HCT116 (cell line): ENCODE measurements around the gene PROX2. TPM values are rescaled to one million over a fixed set of nuclear protein-coding genes. Genes with fewer than 3 reads are reported as not detected.

Source experiments
- ATAC-seq: fragments of 200-7000 bp; cut with Tn5 transposase; 2 replicates; pipeline ENCODE4 v1.9.1; 2020; ENCODE audit warnings: mild to moderate bottlenecking, moderate library complexity
- BruUV-seq: library from RNA; stranded (reverse); fragments of 400-500 nt; replicated peaks from 2 replicates; lab custom pipeline; 2021; lab: Mats Ljungman, UMichigan
- CTCF ChIA-PET: fragments of 300-600 bp; sonication (Branson Sonifier 250); formaldehyde crosslinking; loops from one replicate; lab custom pipeline; 2021; ENCODE audit warnings: antibody characterized with exemption; lab: Charles Lee
- POLR2A ChIA-PET: fragments of 300-600, 350-600 bp; sonication (Branson Sonifier 250); formaldehyde crosslinking; loops from one replicate; lab custom pipeline; 2021; ENCODE audit warnings: antibody characterized with exemption; lab: Charles Lee
- RAD21 ChIA-PET, 2 experiments: fragments of 300-600 bp; sonication (Branson Sonifier 250); formaldehyde crosslinking; loops; one replicate each; lab custom pipeline; 2023; ENCODE audit warnings: low total read pairs in 2 of 2; ENCODE audit not compliant: uncharacterized antibody in 2 of 2, unreplicated experiment in 2 of 2, low non-redundant PET in 1 of 2; lab: Charles Lee
- DNase-seq: peaks from one replicate; pipeline ENCODE4 v3.0.0-alpha.2; 2010; ENCODE audit warnings: low read depth, low spot score
- H2AFZ ChIP-seq: fragments of 200-600 bp; shearing (Covaris generic), sonication (generic); 2 replicates; pipeline ENCODE4 v1.6.1; 2017; ENCODE audit warnings: low read depth, mixed run types, mixed read lengths, antibody characterized with exemption, low read length; ENCODE audit not compliant: poor library complexity, severe bottlenecking
- H3K27ac ChIP-seq: 2 replicates; pipeline ENCODE4 v1.5.1; 2012; ENCODE audit warnings: low read depth, low read length
- H3K27me3 ChIP-seq: fragments of 200-600 bp; sonication (generic); 2 replicates; pipeline ENCODE4 v1.6.1; 2016; ENCODE audit warnings: mixed run types, low read length, mixed read lengths; ENCODE audit not compliant: insufficient read depth
- H3K36me3 ChIP-seq, 2 experiments: fragments of 200-500 bp in 1 of 2; fragments of 200-600 bp in 1 of 2; sonication (Bioruptor generic) in 1 of 2; sonication (generic) in 1 of 2; 2 replicates each; pipeline versions ENCODE4 v1.5.1 to v1.6.1; 2014 to 2016; ENCODE audit warnings: low read length in 2 of 2, inconsistent platforms in 1 of 2, mixed read lengths in 1 of 2, mixed run types in 1 of 2; ENCODE audit not compliant: insufficient read depth in 2 of 2, control insufficient read depth in 1 of 2
- H3K4me1 ChIP-seq, 2 experiments: fragments of 200-600 bp in 1 of 2; sonication (generic) in 1 of 2; 2 replicates each; pipeline versions ENCODE4 v1.5.1 to v1.6.1; 2012 to 2017; ENCODE audit warnings: low read length in 2 of 2, inconsistent platforms in 1 of 2, mild to moderate bottlenecking in 1 of 2, mixed read lengths in 1 of 2, mixed run types in 1 of 2, moderate library complexity in 1 of 2; ENCODE audit not compliant: insufficient read depth in 2 of 2, control insufficient read depth in 1 of 2
- H3K4me2 ChIP-seq: fragments of 200-600 bp; sonication (generic); 2 replicates; pipeline ENCODE4 v1.6.1; 2017; ENCODE audit warnings: mixed run types, low read length, mixed read lengths
- H3K4me3 ChIP-seq, 2 experiments: fragments of 200-600 bp in 1 of 2; sonication (generic) in 1 of 2; replicated peaks in 1 of 2; 2 replicates each; pipeline ENCODE4 v1.5.1; 2011 to 2016; ENCODE audit warnings: low read length in 2 of 2, control low read depth in 1 of 2, low read depth in 1 of 2, mild to moderate bottlenecking in 1 of 2, mixed read lengths in 1 of 2, mixed run types in 1 of 2
- H3K79me2 ChIP-seq: fragments of 200-600 bp; sonication (generic); 2 replicates; pipeline ENCODE4 v1.6.1; 2017; ENCODE audit warnings: mild to moderate bottlenecking, mixed run types, low read length, moderate library complexity, mixed read lengths; ENCODE audit not compliant: insufficient read depth
- H3K9ac ChIP-seq: fragments of 200-600 bp; sonication (generic); 2 replicates; pipeline ENCODE4 v1.6.1; 2016; ENCODE audit warnings: low read length, mixed read lengths
- H3K9me2 ChIP-seq: fragments of 200-600 bp; sonication (generic), shearing (Covaris generic); 2 replicates; pipeline ENCODE4 v1.6.1; 2017; ENCODE audit warnings: mixed run types, mild to moderate bottlenecking, moderate library complexity; ENCODE audit not compliant: insufficient read depth
- H3K9me3 ChIP-seq, 2 experiments: fragments of 200-500 bp in 1 of 2; fragments of 200-600 bp in 1 of 2; sonication (Bioruptor generic) in 1 of 2; sonication (generic) in 1 of 2; 2 replicates each; pipeline ENCODE4 v1.6.1; 2014 to 2017; ENCODE audit warnings: low read length in 2 of 2, mixed read lengths in 2 of 2, inconsistent platforms in 1 of 2, low read depth in 1 of 2, mild to moderate bottlenecking in 1 of 2, mixed run types in 1 of 2, moderate library complexity in 1 of 2; ENCODE audit not compliant: control insufficient read depth in 1 of 2, insufficient read depth in 1 of 2
- H4K20me1 ChIP-seq: fragments of 200-600 bp; sonication (generic), shearing (Covaris generic); 2 replicates; pipeline ENCODE4 v1.6.1; 2017; ENCODE audit warnings: mixed run types, mild to moderate bottlenecking, moderate library complexity; ENCODE audit not compliant: insufficient read depth
- CBX3 ChIP-seq: IDR thresholded peaks from 2 replicates; pipeline ENCODE4 v1.6.1; 2012; ENCODE audit warnings: low read depth
- CEBPB ChIP-seq: IDR thresholded peaks from 2 replicates; pipeline ENCODE4 v1.6.1; 2012; ENCODE audit warnings: low read depth
- ELF1 ChIP-seq: IDR thresholded peaks from 2 replicates; pipeline ENCODE4 v1.6.1; 2012; ENCODE audit warnings: low read depth, borderline replicate concordance
- EZH2phosphoT487 ChIP-seq: fragments of 200-600 bp; IDR thresholded peaks from 2 replicates; pipeline ENCODE4 v1.6.1; 2018; ENCODE audit warnings: antibody characterized with exemption, borderline replicate concordance
- FOSL1 ChIP-seq: IDR thresholded peaks from 2 replicates; pipeline ENCODE4 v1.6.1; 2012; ENCODE audit warnings: low read depth
- POLR2AphosphoS5 ChIP-seq: IDR thresholded peaks from 2 replicates; pipeline ENCODE4 v1.6.1; 2011; ENCODE audit warnings: mild to moderate bottlenecking, low read depth, low read length, moderate library complexity
- SP1 ChIP-seq: IDR thresholded peaks from 2 replicates; pipeline ENCODE4 v1.6.1; 2012; ENCODE audit warnings: low read depth
- SRF ChIP-seq: IDR thresholded peaks from 2 replicates; pipeline ENCODE4 v1.6.1; 2012; ENCODE audit warnings: low read depth
- YY1 ChIP-seq: IDR thresholded peaks from 2 replicates; pipeline ENCODE4 v1.6.1; 2011; ENCODE audit warnings: low read length, low read depth, moderate library complexity, mild to moderate bottlenecking; ENCODE audit not compliant: insufficient replicate concordance; ENCODE audit errors: extremely low read depth
- ZFX ChIP-seq: fragments of 450-650 bp; IDR thresholded peaks from 2 replicates; pipeline ENCODE4 v1.6.1; 2017
- ZNF274 ChIP-seq: fragments of 200-500 bp; sonication (Bioruptor generic); IDR thresholded peaks from 2 replicates; pipeline ENCODE4 v1.6.1; 2014; ENCODE audit warnings: mild to moderate bottlenecking, low read depth, low read length, inconsistent platforms
- intact Hi-C: fragments of 100-400 bp; cut with micrococcal nuclease; formaldehyde crosslinking; loops from 2 replicates; pipeline ENCODE4 v1.10.0; 2022
- total RNA-seq: library from RNA; stranded (reverse); gene quantifications from one replicate; pipeline ENCODE4 v1.2.1, GENCODE V29; 2021; ENCODE audit not compliant: unreplicated experiment
- TF ChIP-seq, protein P1 (sequence below): IDR thresholded peaks from 2 replicates; pipeline ENCODE4 v1.6.1; 2012
- TF ChIP-seq, protein P2 (sequence below), 3 experiments: fragments of 200-600 bp in 1 of 3; sonication (generic) in 1 of 3; IDR thresholded peaks in 2 of 3; conservative IDR thresholded peaks in 1 of 3; 2 replicates each; pipeline ENCODE4 v1.5.1; 2012 to 2017; ENCODE audit warnings: low read depth in 2 of 3, low read length in 2 of 3, antibody characterized with exemption in 1 of 3, borderline replicate concordance in 1 of 3, control low read depth in 1 of 3, mild to moderate bottlenecking in 1 of 3, mixed read lengths in 1 of 3, mixed run types in 1 of 3, moderate library complexity in 1 of 3; ENCODE audit not compliant: insufficient read depth in 1 of 3
- TF ChIP-seq, protein P3 (sequence below): IDR thresholded peaks from 2 replicates; pipeline ENCODE4 v1.6.1; 2012

The PROX2 gene
- total RNA-seq, 1 experiment from 2014 or later, result not detected

- Histone ChIP-seq H3K27me3 (no peaks in the 10 kb centered on the region), H3K9ac (no peak overlapping the region), H3K9me2 (no peaks in the 10 kb centered on the region), H3K27ac (no peak overlapping the region), H3K36me3 (no peaks in the 10 kb centered on the region), H3K4me2 (no peak overlapping the region), H3K9me3 (no peaks in the 10 kb centered on the region), H3K4me1 (peaks cover 0 to 4% of the 10 kb centered on the region in 2 experiments; a peak in 2 of 4 replicates), H3K79me2 (no peaks in the 10 kb centered on the region), H3K4me3 (no peak overlapping the region), H2AFZ (no peak overlapping the region), H4K20me1 (no peaks in the 10 kb centered on the region)
- ATAC-seq (no peak), DNase-seq (no peak)
- ChIA-PET RAD21 (no interaction called here), CTCF (interaction anchor here (1.6 kb wide), 1 partner anchor 11 kb away, joined by 4 read pairs; no protein-coding TSS in a partner anchor), POLR2A (no interaction called here)
- intact Hi-C loops, result no loop called here
- TF ChIP-seq EZH2phosphoT487 (no peak), CBX3 (no peak), FOSL1 (no peak), POLR2AphosphoS5 (no peak), SP1 (no peak), SRF (no peak), ZFX (no peak), CEBPB (no peak), ELF1 (no peak), ZNF274 (no peak), YY1 (no peak)
- TF ChIP-seq, protein P1, sequence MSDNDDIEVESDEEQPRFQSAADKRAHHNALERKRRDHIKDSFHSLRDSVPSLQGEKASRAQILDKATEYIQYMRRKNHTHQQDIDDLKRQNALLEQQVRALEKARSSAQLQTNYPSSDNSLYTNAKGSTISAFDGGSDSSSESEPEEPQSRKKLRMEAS, result no peak
- TF ChIP-seq, protein P2, sequence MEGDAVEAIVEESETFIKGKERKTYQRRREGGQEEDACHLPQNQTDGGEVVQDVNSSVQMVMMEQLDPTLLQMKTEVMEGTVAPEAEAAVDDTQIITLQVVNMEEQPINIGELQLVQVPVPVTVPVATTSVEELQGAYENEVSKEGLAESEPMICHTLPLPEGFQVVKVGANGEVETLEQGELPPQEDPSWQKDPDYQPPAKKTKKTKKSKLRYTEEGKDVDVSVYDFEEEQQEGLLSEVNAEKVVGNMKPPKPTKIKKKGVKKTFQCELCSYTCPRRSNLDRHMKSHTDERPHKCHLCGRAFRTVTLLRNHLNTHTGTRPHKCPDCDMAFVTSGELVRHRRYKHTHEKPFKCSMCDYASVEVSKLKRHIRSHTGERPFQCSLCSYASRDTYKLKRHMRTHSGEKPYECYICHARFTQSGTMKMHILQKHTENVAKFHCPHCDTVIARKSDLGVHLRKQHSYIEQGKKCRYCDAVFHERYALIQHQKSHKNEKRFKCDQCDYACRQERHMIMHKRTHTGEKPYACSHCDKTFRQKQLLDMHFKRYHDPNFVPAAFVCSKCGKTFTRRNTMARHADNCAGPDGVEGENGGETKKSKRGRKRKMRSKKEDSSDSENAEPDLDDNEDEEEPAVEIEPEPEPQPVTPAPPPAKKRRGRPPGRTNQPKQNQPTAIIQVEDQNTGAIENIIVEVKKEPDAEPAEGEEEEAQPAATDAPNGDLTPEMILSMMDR (IDR thresholded peaks at IDR 0.05 in 2 of 3, conservative IDR thresholded peaks at IDR 0.05 in 1 of 3; ENCODE audit: borderline replicate concordance in 1 of 3, insufficient read depth in 1 of 3, low read depth in 2 of 3, low read length in 2 of 3), result no peak
- TF ChIP-seq, protein P3, sequence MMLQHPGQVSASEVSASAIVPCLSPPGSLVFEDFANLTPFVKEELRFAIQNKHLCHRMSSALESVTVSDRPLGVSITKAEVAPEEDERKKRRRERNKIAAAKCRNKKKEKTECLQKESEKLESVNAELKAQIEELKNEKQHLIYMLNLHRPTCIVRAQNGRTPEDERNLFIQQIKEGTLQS, result no peak
- no TSS peak for BruUV-seq
Observed at GRCh38 chr14:74917178-74917543, 41.2 kb upstream of the PROX2 start.
